Common myeloid progenitor, CD34-positive (primary cell): ENCODE results near the gene PSME3.
"Not testable (repeated sequence)": the region's sequence is repeated elsewhere in the genome, so short reads cannot be mapped to it uniquely, and the experiment has no call there.

Experiments
- CTCF ChIA-PET: fragments of 350-600 bp; sonication (Branson Sonifier 250); formaldehyde crosslinking; loops from one replicate; lab custom pipeline; 2021; ENCODE audit warnings: antibody characterized with exemption; lab: Charles Lee
- POLR2A ChIA-PET: fragments of 350-600 bp; sonication (Branson Sonifier 250); formaldehyde crosslinking; loops from one replicate; lab custom pipeline; 2021; ENCODE audit warnings: antibody characterized with exemption; lab: Charles Lee
- DNase-seq, 3 donors: peaks; one replicate each; pipeline versions ENCODE4 v3.0.0 to v3.0.0-alpha.2; 2013
- H3K27ac ChIP-seq, 2 experiments: 1 replicate in 1 of 2; 2 replicates in 1 of 2; pipeline ENCODE4 v1.7.0; 2013; ENCODE audit warnings: inconsistent platforms in 2 of 2, low read length in 2 of 2, mild to moderate bottlenecking in 2 of 2, low read depth in 1 of 2, moderate library complexity in 1 of 2; ENCODE audit not compliant: severe bottlenecking in 2 of 2, insufficient read depth in 1 of 2, poor library complexity in 1 of 2
- H3K27me3 ChIP-seq, 5 experiments: replicated peaks in 2 of 5; 1 replicate in 3 of 5; 2 replicates in 2 of 5; pipeline versions ENCODE4 v1.6.1 to v1.7.0; 2013; ENCODE audit warnings: low read length in 4 of 5, mild to moderate bottlenecking in 2 of 5, moderate library complexity in 2 of 5, inconsistent platforms in 1 of 5; ENCODE audit not compliant: insufficient read depth in 5 of 5, control insufficient read depth in 4 of 5
- H3K36me3 ChIP-seq, 4 experiments: 1 replicate in 2 of 4; 2 replicates in 2 of 4; pipeline versions ENCODE4 v1.6.1 to v1.7.0; 2013; ENCODE audit warnings: low read length in 3 of 4, control low read depth in 1 of 4, mild to moderate bottlenecking in 1 of 4; ENCODE audit not compliant: control insufficient read depth in 4 of 4, insufficient read depth in 4 of 4
- H3K4me1 ChIP-seq, 4 experiments: 1 replicate in 3 of 4; 2 replicates in 1 of 4; pipeline versions ENCODE4 v1.6.1 to v1.7.1; 2013; ENCODE audit warnings: low read length in 3 of 4, mild to moderate bottlenecking in 3 of 4, control low read depth in 1 of 4, inconsistent platforms in 1 of 4, moderate library complexity in 1 of 4; ENCODE audit not compliant: control insufficient read depth in 4 of 4, insufficient read depth in 4 of 4; ENCODE audit errors: control extremely low read depth in 1 of 4
- H3K4me3 ChIP-seq, 7 experiments: 1 replicate in 4 of 7; 2 replicates in 3 of 7; pipeline versions ENCODE4 v1.5.1 to v1.7.0; 2013; ENCODE audit warnings: mild to moderate bottlenecking in 7 of 7, low read length in 6 of 7, moderate library complexity in 6 of 7, inconsistent platforms in 2 of 7, low read depth in 2 of 7, control low read depth in 1 of 7; ENCODE audit not compliant: insufficient read depth in 4 of 7, control insufficient read depth in 1 of 7; ENCODE audit errors: extremely low read depth in 1 of 7
- H3K9me3 ChIP-seq, 5 experiments: 1 replicate in 4 of 5; 2 replicates in 1 of 5; pipeline versions ENCODE4 v1.6.1 to v1.7.1; 2013; ENCODE audit warnings: low read length in 4 of 5, mild to moderate bottlenecking in 2 of 5, inconsistent platforms in 1 of 5, low read depth in 1 of 5, moderate library complexity in 1 of 5; ENCODE audit not compliant: control insufficient read depth in 4 of 5, insufficient read depth in 2 of 5; ENCODE audit errors: control extremely low read depth in 1 of 5
- WGBS: methylation state at CpG from one replicate; pipeline ENCODE4 v1.1.5; 2013; ENCODE audit not compliant: insufficient coverage; 5-methylcytosine and 5-hydroxymethylcytosine counted together

Gene PSME3

GRCh38 chr17:42853597-42853967, 20.4 kb downstream of the PSME3 start:
- CTCF ChIA-PET, result interaction anchor here (1.3 kb wide), 1 partner anchor 84 kb away, joined by 6 read pairs; no protein-coding TSS in a partner anchor
- POLR2A ChIA-PET, result no interaction called here

DNA sequence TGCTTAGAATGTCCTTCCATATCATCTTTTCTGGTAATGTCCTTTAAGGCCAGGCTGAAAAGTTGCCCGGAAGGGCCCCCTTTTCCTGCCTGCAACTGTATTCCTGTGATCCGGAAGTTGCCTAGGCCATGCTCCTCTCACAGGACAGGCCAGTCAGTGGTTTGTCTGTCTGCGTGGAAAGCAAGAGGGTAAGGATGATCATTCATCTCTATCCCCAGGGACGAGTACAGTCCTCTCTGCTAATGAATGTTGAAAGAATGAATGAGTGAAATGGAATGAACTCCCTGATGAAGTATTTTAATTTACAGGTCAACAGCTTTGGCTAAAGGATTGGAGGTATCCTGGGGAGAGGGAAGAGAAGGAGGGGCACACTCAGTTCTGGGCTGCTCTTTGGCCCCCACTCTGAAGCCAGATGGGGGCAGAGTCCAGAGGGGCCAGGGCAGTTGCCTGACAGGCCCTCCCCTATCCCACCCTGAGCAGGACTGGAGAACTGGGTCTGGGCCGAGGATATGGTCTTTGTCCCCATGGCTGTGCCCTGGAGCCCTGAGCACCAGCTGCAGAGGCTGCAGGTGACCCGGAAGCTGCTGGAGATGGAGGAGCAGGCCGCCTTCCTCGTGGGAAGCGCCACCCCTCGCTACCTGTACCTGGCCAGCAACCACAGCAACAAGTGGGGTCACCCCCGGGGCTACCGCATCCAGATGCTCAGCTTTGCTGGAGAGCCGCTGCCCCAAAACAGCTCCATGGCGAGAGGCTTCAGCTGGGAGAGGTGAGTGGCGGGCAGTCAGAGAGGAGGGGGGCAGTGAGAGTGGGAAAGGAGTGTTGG, 21.0 kb downstream of the PSME3 start:
- DNase-seq, result no peak
- H3K4me1 ChIP-seq, result no peaks in the 10 kb centered on the region
- ChIA-PET POLR2A (no interaction called here), CTCF (interaction anchor here (1.6 kb wide), 1 partner anchor 10 kb away, joined by 6 read pairs; the partner anchor contains the start of gene AOC2)
- no peaks in the 10 kb centered on the region for H3K9me3 ChIP-seq
- H3K27me3 ChIP-seq, result no peaks in the 10 kb centered on the region
- H3K4me3 ChIP-seq, result no peak overlapping the region
- no peaks in the 10 kb centered on the region for H3K36me3 ChIP-seq
- WGBS, result 96% methylated on average over 12 of the region's 15 CpGs
- no peak overlapping the region for H3K27ac ChIP-seq

More at GRCh38 chr17:42853597-42853967, 20.4 kb downstream of the PSME3 start:
- Histone ChIP-seq H3K27me3 (no peaks in the 10 kb centered on the region), H3K4me1 (no peaks in the 10 kb centered on the region), H3K36me3 (no peaks in the 10 kb centered on the region), H3K4me3 (no peak overlapping the region), H3K9me3 (no peaks in the 10 kb centered on the region), H3K27ac (no peak overlapping the region)
- DNase-seq, result no peak
- WGBS, result 95% methylated on average over 4 of the region's 5 CpGs

DNA sequence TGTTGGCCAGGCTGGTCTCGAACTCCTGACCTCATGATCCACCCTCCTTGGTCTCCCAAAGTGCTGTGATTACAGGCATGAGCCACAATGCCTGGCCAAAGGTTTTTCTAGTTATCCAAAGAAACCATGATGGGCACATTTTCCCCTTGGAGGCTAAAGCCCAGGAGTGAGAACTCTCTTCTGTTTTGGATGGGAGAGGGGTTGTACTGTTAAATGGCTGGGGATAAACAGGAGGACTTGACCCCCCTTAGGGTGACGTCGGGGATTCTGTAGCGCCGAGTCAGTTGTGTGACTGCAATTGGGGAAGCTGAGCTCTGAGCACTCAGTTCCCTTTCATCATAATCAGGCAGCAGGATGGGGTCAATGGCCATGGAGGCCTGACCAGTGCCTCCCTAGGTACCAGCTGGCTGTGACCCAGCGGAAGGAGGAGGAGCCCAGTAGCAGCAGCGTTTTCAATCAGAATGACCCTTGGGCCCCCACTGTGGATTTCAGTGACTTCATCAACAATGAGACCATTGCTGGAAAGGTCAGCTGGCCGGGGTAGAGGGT, 21.9 kb downstream of the PSME3 start:
- ChIA-PET CTCF (interaction anchor here (1.6 kb wide), 1 partner anchor 11 kb away, joined by 6 read pairs; the partner anchor contains the start of gene AOC2), POLR2A (no interaction called here)
- Histone ChIP-seq H3K36me3 (no peaks in the 10 kb centered on the region), H3K9me3 (no peaks in the 10 kb centered on the region), H3K4me3 (no peak overlapping the region), H3K4me1 (no peaks in the 10 kb centered on the region), H3K27me3 (no peaks in the 10 kb centered on the region), H3K27ac (no peak overlapping the region)
- WGBS, result 86% methylated on average over 8 of the region's 8 CpGs
- DNase-seq, result no peak

GRCh38 chr17:42856093-42856492, 22.9 kb downstream of the PSME3 start:
- DNase-seq, CTCF ChIA-PET, POLR2A ChIA-PET, H3K4me3 ChIP-seq, H3K36me3 ChIP-seq, H3K27me3 ChIP-seq, H3K4me1 ChIP-seq, H3K9me3 ChIP-seq, H3K27ac ChIP-seq: not testable (repeated sequence)
- WGBS, result 100% methylated on average over 1 of the region's 8 CpGs

- DNase-seq, H3K27ac ChIP-seq, H3K4me3 ChIP-seq, H3K4me1 ChIP-seq, H3K9me3 ChIP-seq, H3K36me3 ChIP-seq, H3K27me3 ChIP-seq, POLR2A ChIA-PET, CTCF ChIA-PET: not testable (repeated sequence)
- 98% methylated on average over 6 of the region's 8 CpGs for whole genome bisulfite sequencing
These were observed 23.3 kb downstream of the PSME3 start for GRCh38 chr17:42856516-42856915.

GRCh38 chr17:42857389-42857788, 24.2 kb downstream of the PSME3 start:
- Histone ChIP-seq H3K4me1 (no peaks in the 10 kb centered on the region), H3K27ac (no peak overlapping the region), H3K27me3 (no peaks in the 10 kb centered on the region), H3K9me3 (no peaks in the 10 kb centered on the region), H3K4me3 (no peak overlapping the region), H3K36me3 (no peaks in the 10 kb centered on the region)
- ChIA-PET POLR2A (interaction anchor here (0.6 kb wide), 1 partner anchor 152 kb away, joined by 3 read pairs; no protein-coding TSS in a partner anchor), CTCF (no interaction called here)
- DNase-seq, result no peak
- no CpG with 5 or more reads among the region's 1 CpG for WGBS

GRCh38 chr17:42865638-42866094, 32.5 kb downstream of the PSME3 start:
- POLR2A ChIA-PET, result interaction anchor here (0.6 kb wide), 1 partner anchor 9 kb away, joined by 3 read pairs; no protein-coding TSS in a partner anchor

More at GRCh38 chr17:42865638-42866094, 32.5 kb downstream of the PSME3 start:
- CTCF ChIA-PET, result interaction anchor here (1.0 kb wide), 1 partner anchor 20 kb away, joined by 3 read pairs; no protein-coding TSS in a partner anchor
- no peaks in the 10 kb centered on the region for H3K36me3 ChIP-seq
- 89% methylated on average over 7 of the region's 7 CpGs for WGBS
- H3K9me3 ChIP-seq, result peaks cover 0 to 4% (median 2%) of the 10 kb centered on the region in 5 experiments
- no peak overlapping the region for H3K4me3 ChIP-seq
- H3K27ac ChIP-seq, result no peak overlapping the region
- no peaks in the 10 kb centered on the region for H3K4me1 ChIP-seq
- no peaks in the 10 kb centered on the region for H3K27me3 ChIP-seq
- DNase-seq, result no peak
